SK-N-DZ (cell line): ENCODE results near the gene ZNF592.

ENCODE experiments used
- DNase-seq: peaks from one replicate; pipeline ENCODE4 v3.0.0-alpha.2; 2015; ENCODE audit warnings: low spot score

Gene ZNF592

DNA sequence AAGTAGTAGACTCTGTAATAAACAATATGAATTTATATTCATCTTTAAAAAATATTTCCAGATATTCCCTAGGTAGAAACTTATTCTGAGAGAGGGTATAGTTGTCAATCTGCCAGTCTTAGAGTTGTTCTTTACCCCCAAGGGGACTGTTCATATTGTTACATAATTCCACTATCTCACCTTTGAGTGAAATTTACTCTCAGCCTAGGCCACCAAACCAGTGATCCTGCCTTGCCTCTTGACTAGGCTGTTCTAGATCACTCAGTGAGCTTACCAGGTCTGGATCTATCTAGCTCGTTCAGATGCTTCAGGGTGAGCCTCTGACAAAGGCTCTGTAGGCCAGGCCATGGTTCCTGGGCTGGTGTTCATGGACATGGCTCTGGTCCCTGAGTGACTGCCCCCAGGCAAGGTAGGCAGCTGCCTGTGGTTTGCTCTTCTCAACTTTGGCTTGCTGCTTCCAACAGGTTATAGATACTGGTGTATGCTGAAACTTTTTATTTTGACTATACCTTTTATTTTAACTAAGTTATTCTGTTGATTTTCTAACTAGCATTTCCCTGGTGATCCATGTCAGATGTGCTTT, 27.6 kb downstream of the ZNF592 start:
- no peak for DNase-seq

DNA sequence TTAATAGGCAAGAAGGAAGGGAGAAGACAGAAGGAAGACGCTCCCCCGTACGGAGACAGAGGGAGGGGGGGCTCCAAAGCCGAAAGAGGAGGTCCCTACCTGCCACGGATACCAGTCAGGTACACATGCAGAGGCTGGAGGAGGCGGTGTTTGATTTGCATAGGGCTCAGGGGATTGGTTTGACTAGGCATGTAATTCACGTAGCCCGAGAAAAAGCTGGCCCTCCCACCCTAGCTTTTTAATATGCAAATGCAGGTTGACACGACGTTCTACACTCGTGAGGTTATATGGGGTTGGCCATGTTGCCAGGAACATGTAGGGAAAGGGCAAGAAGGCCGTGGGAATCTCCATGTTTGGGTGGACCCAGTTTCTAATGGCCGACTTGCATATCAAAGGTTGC, 29.8 kb downstream of the ZNF592 start:
- DNase-seq, result no peak

DNA sequence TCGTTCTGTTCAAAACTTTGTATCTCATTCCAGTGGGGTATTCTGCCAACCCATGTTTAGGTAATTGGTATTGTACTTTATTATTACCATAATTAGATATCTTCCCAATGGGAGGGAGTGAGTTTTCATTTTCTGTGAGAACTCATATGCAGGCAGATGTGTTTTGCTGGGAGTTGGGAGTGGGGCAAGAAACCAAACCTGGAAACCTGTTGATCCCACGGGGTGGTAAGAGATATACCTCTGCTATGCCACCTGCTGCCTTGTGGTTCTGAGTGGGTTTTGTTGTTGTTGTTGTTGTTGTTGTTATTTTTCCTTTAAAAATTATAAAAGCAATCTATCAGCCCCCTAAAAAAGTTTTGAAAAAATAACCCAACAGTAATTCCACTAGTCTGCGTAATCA, 32.1 kb downstream of the ZNF592 start:
- DNase-seq, result no peak

DNA sequence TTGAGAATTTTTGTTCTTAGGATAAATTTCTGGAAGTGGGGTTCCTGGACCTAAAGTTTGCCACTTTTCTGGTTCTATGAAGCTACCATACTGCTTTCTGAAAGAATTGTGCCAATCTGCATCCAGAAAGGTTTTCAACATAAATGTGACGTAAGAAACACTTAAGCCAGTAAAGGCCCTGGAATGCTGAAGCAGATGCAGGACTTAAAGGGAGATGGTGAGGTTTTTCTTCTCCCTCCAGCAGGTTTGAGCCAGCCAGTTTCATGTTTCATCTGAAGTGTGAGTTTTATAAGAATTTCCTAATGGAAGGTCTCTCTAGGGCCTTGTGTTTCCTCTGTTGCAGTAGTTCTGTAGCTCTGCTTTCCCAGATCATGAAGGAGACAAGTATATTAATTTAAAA, 33.1 kb downstream of the ZNF592 start:
- DNase-seq, result no peak

DNA sequence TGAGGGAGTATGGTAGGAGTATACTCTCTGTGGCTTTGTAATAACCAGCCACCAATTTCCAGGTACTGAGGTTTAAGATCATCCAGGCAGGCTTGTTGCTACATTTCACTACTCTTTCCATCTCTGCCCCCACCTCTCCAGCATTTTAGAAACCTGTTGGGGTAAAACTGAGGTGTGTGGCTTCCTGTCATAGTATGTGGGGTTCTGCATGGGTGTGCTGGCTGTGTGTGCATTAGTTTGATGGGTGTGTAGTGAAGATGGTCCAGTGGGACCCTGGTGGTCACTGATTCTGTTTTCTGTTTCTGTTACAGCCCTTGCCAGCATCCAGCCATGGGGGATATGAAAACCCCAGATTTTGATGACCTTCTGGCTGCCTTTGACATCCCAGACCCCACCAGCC, 34.0 kb downstream of the ZNF592 start:
- no peak for DNase-seq

GRCh38 chr15:84783493-84784251, 35.3 kb downstream of the ZNF592 start:
- no peak for DNase-seq

DNA sequence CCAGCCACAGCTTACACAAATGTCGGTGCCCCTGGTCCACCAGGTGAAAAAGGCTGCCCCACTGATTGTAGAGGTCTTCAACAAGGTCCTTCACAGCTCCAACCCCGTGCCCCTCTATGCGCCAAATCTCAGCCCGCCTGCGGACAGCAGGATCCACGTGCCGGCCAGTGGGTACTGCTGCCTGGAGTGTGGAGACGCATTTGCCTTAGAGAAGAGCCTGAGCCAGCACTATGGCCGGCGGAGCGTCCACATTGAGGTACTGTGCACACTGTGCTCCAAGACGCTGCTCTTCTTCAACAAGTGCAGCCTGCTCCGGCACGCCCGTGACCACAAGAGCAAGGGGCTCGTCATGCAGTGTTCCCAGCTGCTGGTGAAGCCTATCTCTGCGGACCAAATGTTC, 35.9 kb downstream of the ZNF592 start:
- DNase-seq, result no peak

GRCh38 chr15:84785053-84785452, 36.7 kb downstream of the ZNF592 start:
- no peak for DNase-seq

GRCh38 chr15:84788500-84788899, 40.1 kb downstream of the ZNF592 start:
- DNase-seq, result no peak

DNA sequence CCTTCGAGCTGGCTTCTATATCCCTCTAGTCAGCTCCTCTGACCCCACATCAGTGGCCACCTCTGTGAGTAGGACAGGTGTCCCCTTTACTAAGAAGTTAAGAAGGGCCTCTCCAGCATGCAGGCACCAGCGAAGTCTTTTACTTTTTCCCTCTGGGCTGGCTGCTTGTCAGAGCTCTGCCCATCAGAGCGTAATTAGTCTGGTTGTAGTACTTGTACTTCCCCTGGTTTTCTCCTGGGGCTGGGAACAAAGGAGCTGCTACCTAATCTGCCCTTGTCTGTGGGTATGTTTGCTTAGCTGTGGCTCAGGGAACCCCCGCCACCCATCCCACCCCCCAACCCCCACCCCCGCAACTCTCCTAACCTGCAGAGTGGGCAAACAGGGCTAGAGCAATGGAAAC, 41.4 kb downstream of the ZNF592 start:
- no peak for DNase-seq

DNA sequence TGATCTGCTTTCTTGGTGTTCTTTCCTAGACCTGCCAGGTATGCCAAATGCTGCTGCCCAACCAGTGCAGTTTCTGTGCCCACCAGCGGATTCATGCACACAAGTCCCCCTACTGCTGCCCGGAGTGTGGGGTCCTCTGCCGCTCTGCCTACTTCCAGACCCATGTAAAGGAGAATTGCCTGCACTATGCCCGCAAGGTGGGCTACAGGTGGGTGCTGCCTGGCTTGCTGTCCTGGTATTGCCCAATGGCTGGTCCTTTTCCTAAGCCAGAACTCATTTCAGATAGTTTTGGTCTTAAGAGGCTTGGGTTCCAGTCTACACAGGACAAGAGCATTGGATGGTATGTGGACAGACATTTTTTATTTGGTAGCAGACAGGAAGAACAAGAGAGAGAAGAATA, 42.3 kb downstream of the ZNF592 start:
- no peak for DNase-seq

- no peak for DNase-seq
Observed at GRCh38 chr15:84791763-84792162, 43.4 kb downstream of the ZNF592 start.

- DNase-seq, result no peak
Observed at GRCh38 chr15:84793431-84794161, 45.2 kb downstream of the ZNF592 start.

DNA sequence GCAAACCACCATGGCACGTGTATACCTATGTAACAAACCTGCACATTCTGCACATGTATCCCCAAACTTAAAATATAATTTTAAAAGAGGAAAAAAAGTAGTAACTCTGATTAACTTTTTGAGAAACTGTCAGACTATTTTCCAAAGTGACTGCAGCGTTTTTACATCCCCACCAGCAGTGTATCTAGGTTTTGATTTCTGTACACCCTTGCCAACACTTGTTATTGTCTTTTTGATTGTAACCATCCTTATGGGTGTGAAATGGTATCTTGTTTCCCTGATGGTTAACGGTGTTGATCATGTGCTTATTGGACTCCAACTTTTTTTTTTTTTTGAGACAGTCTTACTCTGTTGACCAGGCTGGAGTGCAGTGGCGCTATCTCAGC, 45.8 kb downstream of the ZNF592 start:
- no peak for DNase-seq

- no peak for DNase-seq
Observed at GRCh38 chr15:84795186-84795585, 46.8 kb downstream of the ZNF592 start.

- DNase-seq, result no peak
Observed at GRCh38 chr15:84797212-84797611, 48.8 kb downstream of the ZNF592 start.

GRCh38 chr15:84797801-84798200, 49.4 kb downstream of the ZNF592 start:
- DNase-seq, result no peak

GRCh38 chr15:84798436-84798946, 50.1 kb downstream of the ZNF592 start:
- DNase-seq, result no peak

GRCh38 chr15:84799511-84800187, 51.3 kb downstream of the ZNF592 start:
- DNase-seq, result no peak

- DNase-seq, result no peak
Observed at GRCh38 chr15:84800365-84800806, 52.0 kb downstream of the ZNF592 start.

DNA sequence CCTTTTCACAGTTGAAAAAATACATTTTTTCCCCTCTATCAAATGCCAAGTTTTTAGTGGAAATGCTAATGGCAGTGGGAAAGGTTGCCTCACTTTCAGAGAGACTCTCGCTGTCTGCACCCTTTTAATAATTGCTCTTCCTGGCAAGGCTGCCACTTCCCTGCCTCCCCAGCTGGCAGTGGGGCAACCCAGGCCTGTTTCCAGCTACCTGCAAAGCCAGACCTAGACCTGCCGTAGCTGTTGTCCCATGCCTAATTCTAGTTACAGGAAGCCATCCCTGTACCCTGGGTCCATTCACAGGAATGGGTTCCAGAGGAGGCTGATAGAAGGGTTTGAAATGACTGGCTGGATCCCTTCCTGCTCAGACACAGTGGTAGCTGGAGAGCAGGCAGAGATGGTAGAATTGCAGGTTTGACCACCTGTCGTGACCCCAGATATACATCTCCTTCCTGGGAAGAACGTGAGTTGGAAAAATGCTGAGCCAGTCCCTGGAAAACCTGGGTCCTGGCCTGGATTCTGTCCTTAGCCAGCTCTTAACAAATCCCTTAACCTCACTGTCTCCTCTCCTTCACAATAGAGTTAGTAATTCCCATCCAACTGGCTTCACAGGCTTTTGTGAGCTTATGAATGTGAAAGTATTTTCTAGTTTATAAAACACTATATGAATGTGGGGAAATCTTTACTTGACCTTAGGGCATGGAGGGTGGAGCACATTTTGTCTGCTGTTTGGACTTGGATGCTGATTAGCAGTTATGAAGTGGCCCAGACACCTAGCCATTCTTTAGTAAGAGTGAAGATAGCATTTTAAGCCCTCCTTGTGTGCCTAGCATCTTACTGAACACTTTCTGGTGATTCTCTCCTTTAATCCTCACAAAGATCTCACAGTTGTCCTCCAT, 55.9 kb downstream of the ZNF592 start:
- no peak for DNase-seq
